ENCODE data around the gene ADSS1.
"Not testable (repeated sequence)": the region's sequence is repeated elsewhere in the genome, so short reads cannot be mapped to it uniquely, and the experiment has no call there.

ADSS1 gene

GRCh38 chr14:104734991-104735779 is 11.2 kb downstream of the ADSS1 start:
- no peak for DNase-seq

- DNase-seq: no peak
Measured at GRCh38 chr14:104735830-104736642, 12.0 kb downstream of the ADSS1 start.

GRCh38 chr14:104738375-104739019 is 14.5 kb downstream of the ADSS1 start:
- DNase-seq: no peak

GRCh38 chr14:104739026-104739425 is 15.0 kb downstream of the ADSS1 start:
- DNase-seq: no peak

GRCh38 chr14:104739546-104740516 is 15.8 kb downstream of the ADSS1 start:
- DNase-seq: no peak

- DNase-seq: no peak
Measured at GRCh38 chr14:104741108-104741802, 17.2 kb downstream of the ADSS1 start.

GRCh38 chr14:104741803-104742251 is 17.8 kb downstream of the ADSS1 start:
- DNase-seq: no peak

- DNase-seq: no peak
Measured at GRCh38 chr14:104742586-104743455, 18.8 kb downstream of the ADSS1 start.

- no peak for DNase-seq
Measured at GRCh38 chr14:104743461-104744380, 19.7 kb downstream of the ADSS1 start.

GRCh38 chr14:104744484-104744883 is 20.5 kb downstream of the ADSS1 start:
- DNase-seq: no peak

GRCh38 chr14:104745431-104745830 is 21.4 kb downstream of the ADSS1 start:
- DNase-seq: no peak

GRCh38 chr14:104746071-104746545 is 22.1 kb downstream of the ADSS1 start:
- peak in 1 of 2 donors; percentile 26 for DNase-seq

GRCh38 chr14:104746934-104747481 is 23.0 kb downstream of the ADSS1 start:
- DNase-seq: no peak

- DNase-seq: no peak
Measured at GRCh38 chr14:104747876-104748275, 23.8 kb downstream of the ADSS1 start.

- DNase-seq: no peak
Measured at GRCh38 chr14:104749111-104749649, 25.2 kb downstream of the ADSS1 start.

- DNase-seq: no peak
Measured at GRCh38 chr14:104750056-104750752, 26.2 kb downstream of the ADSS1 start.

GRCh38 chr14:104750753-104751057 is 26.7 kb downstream of the ADSS1 start:
- not testable (repeated sequence) for DNase-seq
